K562 (cell line): ENCODE data around the gene CFAP206. TPM values are rescaled to one million over a fixed set of nuclear protein-coding genes. Genes with fewer than 3 reads are reported as not detected.
A peak's percentile ranks its signal among the peaks of the same experiment; 100 is the strongest.

Experiments used
- ATAC-seq: fragments of 200-7000 bp; cut with Tn5 transposase; 3 replicates; pipeline ENCODE4 v1.9.1; 2020; ENCODE audit warnings: moderate library complexity
- BruUV-seq: library from RNA; stranded (reverse); fragments of 400-500 nt; replicated peaks from 2 replicates; lab custom pipeline; 2021; lab: Mats Ljungman, UMichigan
- CTCF ChIA-PET: fragments of 300-600 bp; formaldehyde crosslinking; extraction: SDS; loops from one replicate; lab custom pipeline; 2021; ENCODE audit warnings: low intra/inter-chr PET ratio; lab: Yijun Ruan, JAX
- POLR2A ChIA-PET: fragments of 300-600, 350-650 bp; sonication (Branson Sonifier 250); formaldehyde crosslinking; extraction: SDS; loops from one replicate; lab custom pipeline; 2021; ENCODE audit warnings: antibody characterized with exemption, inconsistent platforms; lab: Yijun Ruan, JAX
- DNase-seq, 4 experiments: peaks; one replicate each; pipeline versions ENCODE4 v3.0.0 to v3.0.0-alpha.2; 2011 to 2018; ENCODE audit warnings: low spot score in 3 of 4, mixed read lengths in 3 of 4; ENCODE audit errors: extremely low read depth in 1 of 4
- FAIRE-seq: peaks from 2 replicates; lab custom pipeline; 2011; peaks lifted over from hg19 to GRCh38; lab: Jason Lieb, UNC
- H2AFZ ChIP-seq: 2 replicates; pipeline ENCODE4 v1.6.0; 2011; ENCODE audit warnings: low read depth, low read length, control low read depth, inconsistent platforms
- H3K27ac ChIP-seq: fragments of 200-600 bp; 3 replicates; pipeline ENCODE4 v1.8.0; 2011; ENCODE audit warnings: low read depth, mild to moderate bottlenecking, control low read depth, inconsistent platforms, low read length, moderate library complexity, mixed read lengths; ENCODE audit errors: extremely low read depth
- H3K27me3 ChIP-seq, 2 experiments: fragments of 300-600 bp in 1 of 2; 2 replicates in 1 of 2; 3 replicates in 1 of 2; pipeline versions ENCODE4 v1.6.0 to v1.8.0; 2011; ENCODE audit warnings: inconsistent platforms in 2 of 2, low read length in 2 of 2, mild to moderate bottlenecking in 1 of 2, mixed read lengths in 1 of 2, moderate library complexity in 1 of 2; ENCODE audit not compliant: control insufficient read depth in 2 of 2, insufficient read depth in 2 of 2
- H3K36me3 ChIP-seq: fragments of 300-600 bp; 3 replicates; pipeline ENCODE4 v1.8.0; 2011; ENCODE audit warnings: mild to moderate bottlenecking, low read length, inconsistent platforms; ENCODE audit not compliant: control insufficient read depth, insufficient read depth
- H3K4me1 ChIP-seq, 2 experiments: fragments of 200-600 bp in 1 of 2; replicated peaks in 1 of 2; 2 replicates in 1 of 2; 3 replicates in 1 of 2; pipeline versions ENCODE4 v1.5.1 to v1.8.0; 2011; ENCODE audit warnings: inconsistent platforms in 2 of 2, low read length in 2 of 2, mild to moderate bottlenecking in 1 of 2, mixed read lengths in 1 of 2, moderate library complexity in 1 of 2; ENCODE audit not compliant: control insufficient read depth in 2 of 2, insufficient read depth in 2 of 2
- H3K4me2 ChIP-seq: 2 replicates; pipeline ENCODE4 v1.6.1; 2011; ENCODE audit warnings: low read length, control low read depth, inconsistent platforms, mixed read lengths; ENCODE audit not compliant: insufficient read depth
- H3K4me3 ChIP-seq: fragments of 200-600 bp; sonication (generic), shearing (Covaris generic); 2 replicates; pipeline ENCODE4 v1.5.1; 2016; ENCODE audit warnings: control low read depth, inconsistent platforms
- H3K79me2 ChIP-seq: fragments of 200-600 bp; 3 replicates; pipeline ENCODE4 v1.8.0; 2011; ENCODE audit warnings: low read length, inconsistent platforms; ENCODE audit not compliant: control insufficient read depth, insufficient read depth
- H3K9ac ChIP-seq, 2 experiments: 2 replicates each; pipeline versions ENCODE4 v1.6.0 to v1.6.1; 2011; ENCODE audit warnings: low read depth in 2 of 2, low read length in 2 of 2, control low read depth in 1 of 2, inconsistent platforms in 1 of 2, mild to moderate bottlenecking in 1 of 2, mixed read lengths in 1 of 2; ENCODE audit not compliant: insufficient read depth in 1 of 2
- H3K9me1 ChIP-seq: one replicate; pipeline ENCODE4 v1.6.0; 2011; ENCODE audit warnings: inconsistent platforms, mild to moderate bottlenecking, low read length, moderate library complexity; ENCODE audit not compliant: control insufficient read depth, insufficient read depth
- H3K9me3 ChIP-seq: replicated peaks from 2 replicates; pipeline ENCODE4 v1.5.1; 2011; ENCODE audit warnings: low read depth, low read length, inconsistent platforms; ENCODE audit not compliant: control insufficient read depth, insufficient read depth
- H4K20me1 ChIP-seq: replicated peaks from 2 replicates; pipeline ENCODE4 v1.6.1; 2011; ENCODE audit warnings: low read length, inconsistent platforms, mixed read lengths; ENCODE audit not compliant: control insufficient read depth, insufficient read depth
- CEBPG ChIP-seq, 3 experiments: fragments of 200-800 bp in 1 of 3; sonication (Bioruptor generic) in 1 of 3; sonication (generic) in 1 of 3; formaldehyde crosslinking in 1 of 3; IDR thresholded peaks in 2 of 3; conservative IDR thresholded peaks in 1 of 3; 2 replicates each; pipeline versions ENCODE4 v1.6.1 to v1.8.0; 2016 to 2022; ENCODE audit warnings: missing compliant biosample characterization in 2 of 3, missing genetic modification characterization in 2 of 3, mild to moderate bottlenecking in 1 of 3, missing genetic modification reagents in 1 of 3
- WGBS: fragments of 100-300 bp; shearing (Covaris generic); methylation state at CpG from one replicate; pipeline ENCODE4 v1.1.6; 2016; ENCODE audit warnings: low coverage, mixed read lengths; ENCODE audit not compliant: insufficient coverage; ENCODE audit errors: missing lambda C conversion rate; 5-methylcytosine and 5-hydroxymethylcytosine counted together
- in situ Hi-C: fragments of 300-500 bp; cut with MboI; formaldehyde crosslinking; loops from 4 replicates; pipeline ENCODE4 v1.15.0; 2018; ENCODE audit warnings: inconsistent platforms, mixed read lengths
- intact Hi-C: fragments of 100-400 bp; cut with micrococcal nuclease; formaldehyde crosslinking; loops from 2 replicates; pipeline ENCODE4 v1.14.2; 2022
- polyA plus RNA-seq, 8 experiments: library from polyadenylated mRNA; depleted of rRNA in 4 of 8; stranded (reverse) in 5 of 8; unstranded in 3 of 8; fragments of >200 nt; fragmentation: Nextera tagmentation in 2 of 8; fragmentation: Illumina TruSeq in 1 of 8; extraction: Ambion mirVana in 2 of 8; extraction: Trizol in 1 of 8; gene quantifications; 2 replicates each; pipeline versions ENCODE4 v1.2.1 to v1.2.3, GENCODE V29; 2011 to 2014; ENCODE audit warnings: inconsistent platforms in 1 of 8, missing spikeins in 1 of 8
- total RNA-seq, 7 experiments: library from RNA; depleted of rRNA in 6 of 7; stranded (reverse); fragments of >200 nt in 6 of 7; fragmentation: Illumina TruSeq in 2 of 7; extraction: Trizol in 2 of 7; gene quantifications; 2 replicates each; pipeline versions ENCODE4 v1.2.1 to v1.2.3, GENCODE V29; 2011 to 2021; ENCODE audit warnings: low replicate concordance in 1 of 7
- TF ChIP-seq, protein P1 (sequence below), 2 experiments: fragments of 450-650 bp in 1 of 2; sonication (generic) in 1 of 2; formaldehyde crosslinking in 1 of 2; IDR thresholded peaks in 1 of 2; conservative IDR thresholded peaks in 1 of 2; 2 replicates each; pipeline versions ENCODE4 v1.6.1 to v1.8.1; 2016 to 2023; ENCODE audit warnings: mild to moderate bottlenecking in 2 of 2, moderate library complexity in 2 of 2, inconsistent platforms in 1 of 2, missing genetic modification reagents in 1 of 2
- TF ChIP-seq, protein P2 (sequence below), 2 experiments: fragments of 200-800 bp in 1 of 2; sonication (Bioruptor generic) in 1 of 2; sonication (generic) in 1 of 2; formaldehyde crosslinking in 1 of 2; IDR thresholded peaks in 1 of 2; conservative IDR thresholded peaks in 1 of 2; 2 replicates each; pipeline versions ENCODE4 v1.5.0 to v1.6.1; 2016 to 2020; ENCODE audit warnings: missing compliant biosample characterization in 1 of 2, missing genetic modification characterization in 1 of 2, missing genetic modification reagents in 1 of 2

Gene CFAP206
- total and polyA plus RNA-seq, 9 of the 15 experiments (the other 6 are each of a cell fraction or from before 2014, with no cell fraction given), result 0.06 to 0.33 (median 0.18) TPM; not detected in 2

DNA sequence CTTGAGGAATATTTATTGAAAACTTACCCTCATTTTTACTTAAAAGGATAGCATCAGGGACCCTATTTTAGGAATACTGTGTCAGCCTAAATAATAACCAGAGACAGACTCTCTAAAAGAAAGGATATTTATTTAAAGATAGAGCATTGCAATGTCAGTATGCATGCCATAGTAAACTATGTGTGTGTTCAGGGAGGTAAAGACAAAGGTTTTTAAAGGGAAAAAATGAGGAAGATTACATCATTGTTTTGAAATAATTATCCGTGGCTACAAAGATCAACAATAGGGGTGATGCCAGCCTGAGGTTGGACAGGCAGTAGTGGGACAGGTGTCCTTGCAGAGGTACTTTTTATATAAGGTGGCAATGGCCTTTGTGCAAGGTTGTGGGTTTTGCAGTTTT, 23.7 kb upstream of the CFAP206 start:
- CTCF ChIA-PET, result interaction anchor here (0.9 kb wide), 1 partner anchor 318 kb away, joined by 3 read pairs; no protein-coding TSS in a partner anchor
- ATAC-seq (no peak; the same call in 1 of the 3 replicates), DNase-seq (no peak)
- Histone ChIP-seq H3K4me3 (no peak overlapping the region), H3K4me2 (no peak overlapping the region), H3K4me1 (peaks cover 0 to 7% of the 10 kb centered on the region in 2 experiments; a peak in 2 of 5 replicates), H3K9me1 (no peaks in the 10 kb centered on the region), H3K9ac (no peak overlapping the region), H3K27ac (no peak overlapping the region), H3K27me3 (no peaks in the 10 kb centered on the region), H3K9me3 (no peaks in the 10 kb centered on the region), H3K36me3 (no peaks in the 10 kb centered on the region), H2AFZ (no peak overlapping the region)
- intact Hi-C loops (no loop called here), in situ Hi-C loops (no loop called here)
- WGBS, result 9% methylated on average over 1 of the region's 1 CpG
- no TSS peak for BruUV-seq
- TF ChIP-seq, protein P1, sequence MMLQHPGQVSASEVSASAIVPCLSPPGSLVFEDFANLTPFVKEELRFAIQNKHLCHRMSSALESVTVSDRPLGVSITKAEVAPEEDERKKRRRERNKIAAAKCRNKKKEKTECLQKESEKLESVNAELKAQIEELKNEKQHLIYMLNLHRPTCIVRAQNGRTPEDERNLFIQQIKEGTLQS (IDR thresholded peaks at IDR 0.05), result peak; percentile 41
- TF ChIP-seq, protein P1 (CRISPR knock-in tag; conservative IDR thresholded peaks at IDR 0.05), result no peak
- TF ChIP-seq, protein P2, sequence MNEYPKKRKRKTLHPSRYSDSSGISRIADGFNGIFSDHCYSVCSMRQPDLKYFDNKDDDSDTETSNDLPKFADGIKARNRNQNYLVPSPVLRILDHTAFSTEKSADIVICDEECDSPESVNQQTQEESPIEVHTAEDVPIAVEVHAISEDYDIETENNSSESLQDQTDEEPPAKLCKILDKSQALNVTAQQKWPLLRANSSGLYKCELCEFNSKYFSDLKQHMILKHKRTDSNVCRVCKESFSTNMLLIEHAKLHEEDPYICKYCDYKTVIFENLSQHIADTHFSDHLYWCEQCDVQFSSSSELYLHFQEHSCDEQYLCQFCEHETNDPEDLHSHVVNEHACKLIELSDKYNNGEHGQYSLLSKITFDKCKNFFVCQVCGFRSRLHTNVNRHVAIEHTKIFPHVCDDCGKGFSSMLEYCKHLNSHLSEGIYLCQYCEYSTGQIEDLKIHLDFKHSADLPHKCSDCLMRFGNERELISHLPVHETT (CRISPR knock-in tag; conservative IDR thresholded peaks at IDR 0.05 in 1 of 2, IDR thresholded peaks at IDR 0.05 in 1 of 2), result no peak
- no peak for TF ChIP-seq CEBPG (CRISPR knock-in tag; IDR thresholded peaks at IDR 0.05)
- peak in 1 of 2 experiments; percentile 8; a peak in 1 of 4 replicates for TF ChIP-seq CEBPG (tag; conservative IDR thresholded peaks at IDR 0.05 in 1 of 2, IDR thresholded peaks at IDR 0.05 in 1 of 2)
- TF ChIP-seq, all 486 proteins: peak for 2
- Histone ChIP-seq H4K20me1 (no peaks in the 10 kb centered on the region), H3K79me2 (no peaks in the 10 kb centered on the region)
- FAIRE-seq, result no peak
- POLR2A ChIA-PET, result interaction anchor here (1.0 to 1.7 kb wide), 3 partner anchors 13 to 20 kb away, joined by 4 to 5 read pairs (median 4); no protein-coding TSS in a partner anchor
